AG09309 (cell line): ENCODE measurements around the gene FGF19.

Experiments
- DNase-seq: peaks from one replicate; pipeline ENCODE4 v3.0.0-alpha.2; 2010; ENCODE audit warnings: low read depth
- H3K4me3 ChIP-seq: 2 replicates; pipeline ENCODE4 v1.5.1; 2011; ENCODE audit warnings: mild to moderate bottlenecking, low read depth, low read length, moderate library complexity; ENCODE audit not compliant: control insufficient read depth
- CTCF ChIP-seq: IDR thresholded peaks from 2 replicates; pipeline ENCODE4 v1.5.1; 2011; ENCODE audit warnings: mild to moderate bottlenecking, low read depth, low read length, inconsistent platforms; ENCODE audit not compliant: insufficient read depth, control insufficient read depth; ENCODE audit errors: missing control alignments

The FGF19 gene

GRCh38 chr11:69721106-69721505 is 17.3 kb upstream of the FGF19 start:
- TF ChIP-seq CTCF, result no peak
- DNase-seq, result no peak
- no peak overlapping the region for H3K4me3 ChIP-seq

DNA sequence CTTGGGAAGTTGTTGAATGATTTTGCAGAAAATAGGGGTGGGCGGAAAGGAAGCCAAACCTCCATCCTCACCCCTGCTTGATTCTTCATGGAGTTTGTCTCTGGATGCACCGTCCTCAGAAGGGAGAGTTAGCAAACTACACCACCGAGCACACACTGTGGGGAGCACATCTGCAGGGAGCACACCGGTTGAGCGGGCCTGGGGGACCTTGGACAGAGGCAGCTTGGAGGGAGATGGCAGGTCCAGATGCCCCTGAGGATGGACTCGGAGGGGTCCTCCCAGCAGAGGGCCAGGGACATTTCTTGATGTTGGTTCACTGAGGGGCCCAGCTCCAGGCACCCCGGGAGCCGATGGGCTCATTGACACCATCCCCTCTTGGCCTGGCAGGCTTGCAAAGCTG is 15.1 kb upstream of the FGF19 start:
- TF ChIP-seq CTCF, result no peak
- no peak overlapping the region for H3K4me3 ChIP-seq
- DNase-seq, result no peak

- peak; percentile 59 for TF ChIP-seq CTCF
- no peak overlapping the region for H3K4me3 ChIP-seq
- DNase-seq, result no peak
Observed at GRCh38 chr11:69718147-69718546, 14.3 kb upstream of the FGF19 start.

- no peak for DNase-seq
- no peak overlapping the region for H3K4me3 ChIP-seq
- no peak for TF ChIP-seq CTCF
Observed at GRCh38 chr11:69716891-69717747, 13.3 kb upstream of the FGF19 start.

- DNase-seq, result no peak
- TF ChIP-seq CTCF, result no peak
- H3K4me3 ChIP-seq, result no peak overlapping the region
Observed at GRCh38 chr11:69716099-69716498, 12.3 kb upstream of the FGF19 start.

DNA sequence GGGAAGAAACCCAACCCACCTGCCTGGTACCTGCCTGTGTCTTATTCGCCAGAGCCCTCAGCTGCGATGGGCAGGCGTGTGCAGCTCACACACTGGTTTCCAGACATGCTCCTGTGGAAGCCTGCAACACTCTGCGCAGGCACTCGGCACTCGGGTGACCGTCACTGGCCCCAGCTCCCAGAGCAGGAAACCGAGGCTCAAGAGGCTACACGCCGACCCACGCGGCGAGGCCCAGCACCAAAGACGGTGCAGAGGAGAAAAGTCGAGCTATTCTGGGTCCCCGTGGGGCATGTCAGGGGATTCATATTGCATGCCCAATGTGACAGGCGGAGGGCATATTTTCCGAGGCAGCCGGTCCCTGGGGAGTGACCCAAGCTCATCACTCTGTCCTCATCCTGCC is 11.6 kb upstream of the FGF19 start:
- no peak overlapping the region for H3K4me3 ChIP-seq
- DNase-seq, result no peak
- no peak for TF ChIP-seq CTCF
